ENCODE results near the gene HCN2.

DNA sequence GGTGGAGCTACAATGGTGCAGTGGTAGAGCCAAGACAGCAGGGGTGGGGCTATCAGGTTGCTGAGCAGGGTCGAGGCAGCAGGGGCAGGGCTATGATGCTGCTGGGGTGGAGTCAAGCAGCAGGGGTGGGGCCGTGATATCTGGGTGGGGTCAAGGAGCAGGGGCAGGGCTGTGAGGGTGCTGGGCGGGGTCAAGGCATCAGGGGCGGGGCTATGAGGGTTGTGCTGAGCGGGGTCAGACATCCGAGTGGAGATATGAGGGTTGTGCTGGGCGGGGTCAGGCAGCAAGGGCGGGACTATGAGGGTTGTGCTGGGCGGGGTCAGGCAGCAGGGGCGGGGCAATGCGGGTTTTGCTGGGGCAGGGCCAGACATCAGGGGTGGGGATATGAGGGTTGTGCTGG lies 14.7 kb downstream of the HCN2 start:
- TF ChIP-seq CTCF (conservative IDR thresholded peaks at IDR 0.05 in 1 of 2, IDR thresholded peaks at IDR 0.05 in 1 of 2; ENCODE audit: extremely low read depth in 1 of 2, insufficient read depth in 1 of 2, low read depth in 1 of 2, low read length in 2 of 2) (no peak), EZH2 (IDR thresholded peaks at IDR 0.05; ENCODE audit: borderline replicate concordance, low read length) (no peak)
